A673 (cell line): ENCODE results near the gene PTCH2. TPM values are rescaled to one million over a fixed set of nuclear protein-coding genes. Genes with fewer than 3 reads are reported as not detected.

Experiments used
- BruUV-seq: library from RNA; stranded (reverse); fragments of 400-500 nt; replicated peaks from 2 replicates; lab custom pipeline; 2021; lab: Mats Ljungman, UMichigan
- CTCF ChIA-PET: fragments of 300-600 bp; sonication (Branson Sonifier 250); formaldehyde crosslinking; loops from one replicate; lab custom pipeline; 2022; ENCODE audit warnings: antibody characterized with exemption; lab: Charles Lee
- POLR2A ChIA-PET: fragments of 300-600 bp; sonication (Branson Sonifier 250); formaldehyde crosslinking; loops from one replicate; lab custom pipeline; 2022; ENCODE audit warnings: antibody characterized with exemption; ENCODE audit not compliant: low non-redundant PET; lab: Charles Lee
- DNase-seq: peaks from one replicate; pipeline ENCODE4 v3.0.0-alpha.2; 2015; ENCODE audit warnings: low spot score
- H3K27ac ChIP-seq: fragments of 200-600 bp; sonication (generic); 2 replicates; pipeline ENCODE4 v1.5.1; 2016; ENCODE audit warnings: mixed run types, low read depth, mild to moderate bottlenecking, mixed read lengths, antibody characterized with exemption, low read length; ENCODE audit not compliant: poor library complexity, severe bottlenecking
- H3K27me3 ChIP-seq: fragments of 200-600 bp; sonication (generic); replicated peaks from 2 replicates; pipeline ENCODE4 v1.6.1; 2017; ENCODE audit warnings: mixed run types, low read depth, mild to moderate bottlenecking, mixed read lengths, antibody characterized with exemption, low read length; ENCODE audit not compliant: insufficient read depth, poor library complexity
- H3K36me3 ChIP-seq: fragments of 200-600 bp; sonication (generic); 2 replicates; pipeline ENCODE4 v1.6.1; 2016; ENCODE audit warnings: mixed run types, mild to moderate bottlenecking, mixed read lengths, antibody characterized with exemption, low read length; ENCODE audit not compliant: insufficient read depth, poor library complexity, severe bottlenecking
- H3K4me1 ChIP-seq: fragments of 200-600 bp; sonication (generic); 2 replicates; pipeline ENCODE4 v1.6.1; 2017; ENCODE audit warnings: mixed run types, mild to moderate bottlenecking, mixed read lengths, antibody characterized with exemption, low read length; ENCODE audit not compliant: insufficient read depth, poor library complexity, severe bottlenecking
- H3K4me3 ChIP-seq: fragments of 200-600 bp; sonication (generic); 2 replicates; pipeline ENCODE4 v1.5.1; 2016; ENCODE audit warnings: low read depth, mixed run types, mild to moderate bottlenecking, mixed read lengths, low read length; ENCODE audit not compliant: poor library complexity, severe bottlenecking
- H3K9me3 ChIP-seq: fragments of 200-600 bp; sonication (generic); 2 replicates; pipeline ENCODE4 v1.6.1; 2016; ENCODE audit warnings: mixed run types, low read depth, mild to moderate bottlenecking, mixed read lengths, antibody characterized with exemption, low read length; ENCODE audit not compliant: poor library complexity, severe bottlenecking
- CTCF ChIP-seq: fragments of 300-800, 200-600 bp; sonication (generic); conservative IDR thresholded peaks from 2 replicates; pipeline ENCODE4 v1.5.1; 2017; ENCODE audit warnings: low read depth, mild to moderate bottlenecking, antibody characterized with exemption, low read length, moderate library complexity, mixed read lengths
- EZH2 ChIP-seq: fragments of 200-600 bp; sonication (generic); IDR thresholded peaks from 2 replicates; pipeline ENCODE4 v1.6.1; 2017; ENCODE audit warnings: borderline replicate concordance, low read depth, mild to moderate bottlenecking, mixed read lengths, antibody characterized with exemption, low read length; ENCODE audit not compliant: poor library complexity, severe bottlenecking
- intact Hi-C: fragments of 100-400 bp; cut with micrococcal nuclease; formaldehyde crosslinking; loops from one replicate; pipeline ENCODE4 v1.10.0; 2022; ENCODE audit not compliant: unreplicated experiment
- total RNA-seq: library from RNA; stranded (reverse); gene quantifications from 2 replicates; pipeline ENCODE4 v1.2.3, GENCODE V29; 2021

The PTCH2 gene
- total RNA-seq, 1 experiment from 2014 or later: 2.3 TPM

- BruUV-seq: no TSS peak
- Histone ChIP-seq H3K4me1 (peaks cover 6% of the 10 kb centered on the region), H3K27me3 (no peaks in the 10 kb centered on the region), H3K27ac (no peak overlapping the region), H3K36me3 (no peaks in the 10 kb centered on the region), H3K9me3 (no peaks in the 10 kb centered on the region), H3K4me3 (no peak overlapping the region)
- TF ChIP-seq EZH2 (no peak), CTCF (no peak)
- CTCF ChIA-PET: no interaction called here
- POLR2A ChIA-PET: no interaction called here
- intact Hi-C loops: no loop called here
- DNase-seq: no peak
Measured at GRCh38 chr1:44790968-44791801, 51.9 kb downstream of the PTCH2 start.

- ChIA-PET POLR2A (interaction anchor here (0.8 kb wide), 1 partner anchor 46 kb away, joined by 3 read pairs; no protein-coding TSS in a partner anchor), CTCF (no interaction called here)
- intact Hi-C loops: loop anchor here (5.0 kb wide), 1 partner anchor 224 kb away; the partner anchor contains the start of genes HECTD3 and UROD
- no peak within 1 kb of the TSS for H3K27ac ChIP-seq
- H3K4me1 ChIP-seq: peaks cover 12% of the 10 kb centered on the region
- TF ChIP-seq EZH2: no peak
- no peak for TF ChIP-seq CTCF
- no peak within 1 kb of the TSS for H3K4me3 ChIP-seq
- no peak for DNase-seq
- BruUV-seq: no TSS peak
- no peaks in the 10 kb centered on the region for H3K27me3 ChIP-seq
- no peaks in the 10 kb centered on the region for H3K9me3 ChIP-seq
- no peaks in the 10 kb centered on the region for H3K36me3 ChIP-seq
Measured at GRCh38 chr1:44788120-44788860, 54.8 kb downstream of the PTCH2 start, which contains the start of gene BEST4. Gene BEST4, minus strand, starts transcription at chr1:44788170. Its CDS starts 465 bp downstream, at chr1:44787705.

GRCh38 chr1:44787506-44787905 is 55.5 kb downstream of the PTCH2 start:
- TF ChIP-seq CTCF: no peak
- TF ChIP-seq EZH2: no peak
- CTCF ChIA-PET: interaction anchor here (0.6 to 1.3 kb wide), 2 partner anchors 44 to 513 kb away, joined by 3 to 6 read pairs; no protein-coding TSS in a partner anchor
- POLR2A ChIA-PET: no interaction called here
- no peaks in the 10 kb centered on the region for H3K36me3 ChIP-seq
- no peaks in the 10 kb centered on the region for H3K27me3 ChIP-seq
- no peaks in the 10 kb centered on the region for H3K9me3 ChIP-seq
- H3K4me1 ChIP-seq: peaks cover 12% of the 10 kb centered on the region
- no peak overlapping the region for H3K4me3 ChIP-seq
- no peak for DNase-seq
- H3K27ac ChIP-seq: no peak overlapping the region
- no TSS peak for BruUV-seq
- intact Hi-C loops: loop anchor here (5.0 kb wide), 1 partner anchor 225 kb away; the partner anchor contains the start of genes HECTD3 and UROD
